Motor neuron (in vitro differentiated cells): ENCODE measurements around the gene TMEM8B. TPM values are rescaled to one million over a fixed set of nuclear protein-coding genes. Genes with fewer than 3 reads are reported as not detected.
"Not testable (repeated sequence)": the region's sequence is repeated elsewhere in the genome, so short reads cannot be mapped to it uniquely, and the experiment has no call there.

Experiments
- ATAC-seq, 8 experiments: fragments of 200-7000 bp; cut with Tn5 transposase; replicated peaks in 6 of 8; 2 replicates each; pipeline ENCODE4 v1.8.0; 2021; ENCODE audit warnings: mild to moderate bottlenecking in 8 of 8, moderate library complexity in 8 of 8
- H3K27ac ChIP-seq, 2 donors: fragments of 250-450 bp; sonication (Bioruptor Pico); 2 replicates each; pipeline ENCODE4 v1.9.0; 2021; ENCODE audit warnings: antibody characterized with exemption in 2 of 2, mild to moderate bottlenecking in 2 of 2, moderate library complexity in 1 of 2
- H3K4me1 ChIP-seq, 2 donors: fragments of 250-450 bp; sonication (Bioruptor Pico); replicated peaks in 1 of 2; 2 replicates each; pipeline ENCODE4 v1.6.1; 2021; ENCODE audit warnings: antibody characterized with exemption in 2 of 2, mild to moderate bottlenecking in 2 of 2, moderate library complexity in 1 of 2
- H3K4me3 ChIP-seq, 5 donors: fragments of 250-450 bp; sonication (Bioruptor Pico); 2 replicates each; pipeline ENCODE4 v1.9.0; 2021; ENCODE audit warnings: antibody characterized with exemption in 5 of 5, mild to moderate bottlenecking in 5 of 5, moderate library complexity in 4 of 5
- WGBS, 10 experiments: fragments of 450-650 bp; shearing (Covaris generic); methylation state at CpG; one replicate each; pipeline ENCODE4 v1.0.0; 2022; 5-methylcytosine and 5-hydroxymethylcytosine counted together
- in situ Hi-C, 9 experiments: fragments of 400-800 bp; cut with MboI; loops; one replicate each; pipeline ENCODE4 v1.15.0; 2021; ENCODE audit warnings: low sequenced_read_pairs in 9 of 9, low pct_unique_long_range_greater_than_20kb in 2 of 9; ENCODE audit not compliant: unreplicated experiment in 9 of 9
- total RNA-seq, 8 experiments: library from RNA; unstranded; fragments of 300-600 nt; gene quantifications; 2 replicates each; pipeline versions ENCODE4 v1.2.3 to v1.2.4, GENCODE V29; 2022

TMEM8B gene
- total RNA-seq, 8 experiments from 2014 or later: 2.4 to 17.0 (median 13.2) TPM

DNA sequence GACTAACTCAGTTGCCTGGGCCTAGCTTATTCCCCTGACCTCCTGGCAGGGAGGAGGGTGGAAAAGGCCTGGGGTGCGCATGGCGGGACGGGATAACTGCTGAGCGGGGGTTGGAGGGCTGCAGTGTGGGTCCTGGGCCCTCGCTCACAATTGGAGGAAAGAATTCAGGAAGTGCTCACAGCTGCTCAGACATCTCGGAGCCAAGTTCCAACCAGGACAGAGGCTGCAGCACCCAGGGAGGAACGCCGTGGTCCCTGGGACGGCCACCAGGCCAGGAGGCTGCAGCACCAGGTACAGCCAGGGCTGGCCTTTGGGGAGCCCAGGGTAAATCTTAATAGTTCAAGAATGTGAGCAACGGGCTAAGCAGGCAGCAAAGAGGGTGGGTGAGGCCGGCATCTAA lies 80.2 kb downstream of the TMEM8B start, which contains the start of gene SPAAR:
TSS of gene SPAAR (plus strand) at position 217 of the 400 bp plus-strand sequence. CDS start 974 bp downstream, outside the sequence.
- 92 to 100% (median 93%) methylated on average over 1 to 6 of the region's 11 CpGs; no CpG with 5 or more reads in 7 of the 10 experiments for WGBS, 10 experiments
- Histone ChIP-seq H3K27ac (peak within 1 kb of the TSS; percentile 22 to 63), H3K4me3 (no peak within 1 kb of the TSS), H3K4me1 (peaks cover 15 to 23% of the 10 kb centered on the region in 2 donors)
- no peak for ATAC-seq
- in situ Hi-C loops: loop anchor here in 1 of 9 experiments (10.0 kb wide), 1 partner anchor 116 kb away; no protein-coding TSS in a partner anchor

- Histone ChIP-seq H3K4me1 (peaks cover 15 to 27% of the 10 kb centered on the region in 2 donors), H3K4me3 (no peak overlapping the region), H3K27ac (no peak overlapping the region)
- in situ Hi-C loops: loop anchor here in 1 of 9 experiments (10.0 kb wide), 1 partner anchor 115 kb away; no protein-coding TSS in a partner anchor
- 80 to 100% (median 91%) methylated on average over 1 to 12 of the region's 34 CpGs; no CpG with 5 or more reads in 3 of the 10 experiments for WGBS, 10 experiments
- ATAC-seq: no peak
Observed at GRCh38 chr9:35909687-35910612, 80.9 kb downstream of the TMEM8B start.

DNA sequence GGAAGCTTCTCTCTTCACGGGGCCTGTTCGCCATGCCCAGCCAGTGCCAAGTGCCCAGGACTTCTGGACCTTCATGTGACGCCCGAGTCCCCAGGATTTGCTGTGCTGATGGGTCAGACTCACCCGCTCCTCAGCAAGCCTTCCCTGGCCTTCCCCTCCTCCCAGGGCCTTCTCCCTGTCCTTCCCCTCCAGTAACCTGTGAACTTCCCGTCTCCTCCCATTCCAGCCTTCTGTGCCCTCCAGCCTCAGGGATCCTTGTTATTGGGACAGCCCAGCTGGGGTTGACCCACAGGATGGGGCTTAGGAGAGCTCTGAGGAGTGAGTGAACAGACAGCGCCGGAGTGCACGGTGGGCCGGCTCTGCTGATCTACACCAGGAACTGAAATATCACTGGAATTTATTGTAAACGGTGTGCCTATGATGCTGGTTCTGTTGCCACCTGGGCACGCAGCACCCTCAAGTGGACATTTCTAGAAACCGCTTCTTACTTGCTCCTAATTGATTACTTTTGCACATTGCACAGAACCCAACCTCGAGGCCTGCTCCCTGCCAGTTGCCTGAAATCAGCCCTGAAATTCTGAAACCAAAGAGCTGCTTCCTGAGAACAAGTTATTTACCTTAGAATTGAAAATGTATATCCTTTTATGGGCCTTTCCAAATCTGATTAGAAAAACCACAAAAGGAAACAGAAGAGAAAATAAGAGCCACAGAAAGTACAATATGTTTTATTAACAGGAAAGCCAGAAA lies 81.8 kb downstream of the TMEM8B start:
- Histone ChIP-seq H3K27ac (no peak overlapping the region), H3K4me1 (peaks cover 15 to 27% of the 10 kb centered on the region in 2 donors), H3K4me3 (no peak overlapping the region)
- in situ Hi-C loops: no loop called here
- ATAC-seq: peak in 1 of 8 experiments; percentile 20
- 17 to 81% (median 51%) methylated on average over 1 to 8 of the region's 14 CpGs; no CpG with 5 or more reads in 2 of the 10 experiments for WGBS, 10 experiments

DNA sequence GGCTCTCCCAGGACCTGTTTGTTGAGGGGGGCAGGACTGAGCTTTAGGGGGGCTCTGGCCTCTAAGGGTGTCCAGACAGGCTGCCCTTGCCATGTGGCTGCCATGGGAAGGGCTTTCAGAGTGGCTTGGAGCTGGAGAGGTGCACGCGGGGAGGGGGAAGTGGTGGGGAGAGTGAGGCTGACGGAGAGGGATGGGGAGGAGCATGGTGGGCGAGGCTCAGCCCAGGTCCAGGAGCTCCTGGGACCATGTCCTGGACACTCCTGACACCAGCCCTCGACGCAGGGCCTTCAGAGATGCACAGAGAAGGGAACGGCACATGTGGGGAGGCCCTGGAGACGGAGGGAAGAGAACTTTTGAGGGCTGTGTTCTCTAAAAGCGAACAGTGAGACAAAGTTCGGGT lies 82.7 kb downstream of the TMEM8B start:
- WGBS, 10 experiments: 81 to 100% (median 100%) methylated on average over 1 to 4 of the region's 10 CpGs; no CpG with 5 or more reads in 7 of the 10 experiments
- in situ Hi-C loops: no loop called here
- H3K4me3 ChIP-seq: no peak overlapping the region
- peaks cover 15 to 25% of the 10 kb centered on the region in 2 donors for H3K4me1 ChIP-seq
- no peak for ATAC-seq
- H3K27ac ChIP-seq: no peak overlapping the region

DNA sequence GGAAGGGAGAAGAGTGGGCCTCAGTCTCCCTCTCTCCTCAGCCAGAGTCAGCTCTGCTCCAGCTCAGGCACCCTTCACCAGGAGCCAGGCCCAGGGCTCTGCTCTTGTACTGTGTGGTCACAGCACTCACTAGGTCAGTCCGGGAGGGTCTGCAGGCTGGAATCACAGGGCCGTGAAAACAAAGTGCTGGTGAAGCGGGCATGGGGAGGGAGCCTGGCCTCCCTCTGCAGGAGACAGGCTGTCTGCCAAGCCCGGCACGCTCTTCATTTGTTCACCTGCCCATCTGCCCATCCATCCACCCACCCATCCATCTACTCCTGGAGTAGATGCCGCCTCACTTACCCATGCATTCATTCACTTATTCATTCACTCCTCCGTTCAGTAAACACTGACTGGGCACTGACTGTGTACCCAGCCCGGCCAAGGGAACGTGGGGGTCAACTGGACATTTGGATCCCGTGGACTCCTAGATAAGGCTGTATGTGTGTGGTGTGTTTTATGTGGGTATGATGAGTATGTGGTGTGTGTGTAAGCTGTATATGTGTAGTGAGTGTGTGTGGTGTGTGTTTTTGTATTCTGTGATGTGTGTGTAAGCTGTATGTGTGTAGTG lies 83.9 kb downstream of the TMEM8B start:
- peak in 1 of 8 experiments; percentile 16 for ATAC-seq
- 68 to 93% (median 83%) methylated on average over 3 to 5 of the region's 10 CpGs; no CpG with 5 or more reads in 6 of the 10 experiments for WGBS, 10 experiments
- Histone ChIP-seq H3K27ac (no peak overlapping the region), H3K4me1 (peaks cover 7 to 13% of the 10 kb centered on the region in 2 donors), H3K4me3 (no peak overlapping the region)
- in situ Hi-C loops: no loop called here

DNA sequence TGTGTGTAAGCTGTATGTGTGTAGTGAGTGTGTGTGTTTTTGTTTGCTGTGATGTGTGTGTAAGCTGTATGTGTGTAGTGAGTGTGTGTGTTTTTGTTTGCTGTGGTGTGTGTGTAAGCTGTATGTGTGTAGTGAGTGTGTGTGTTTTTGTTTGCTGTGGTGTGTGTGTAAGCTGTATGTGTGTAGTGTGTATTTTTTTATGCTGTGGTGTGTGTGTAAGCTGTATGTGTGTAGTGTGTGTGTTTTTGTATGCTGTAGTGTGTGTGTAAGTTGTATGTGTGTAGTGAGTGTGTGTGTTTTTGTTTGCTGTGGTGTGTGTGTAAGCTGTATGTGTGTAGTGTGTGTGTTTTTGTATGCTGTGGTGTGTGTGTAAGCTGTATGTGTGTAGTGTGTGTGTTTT lies 84.4 kb downstream of the TMEM8B start:
- in situ Hi-C loops, ATAC-seq, H3K27ac ChIP-seq, H3K4me3 ChIP-seq, H3K4me1 ChIP-seq: not testable (repeated sequence)

DNA sequence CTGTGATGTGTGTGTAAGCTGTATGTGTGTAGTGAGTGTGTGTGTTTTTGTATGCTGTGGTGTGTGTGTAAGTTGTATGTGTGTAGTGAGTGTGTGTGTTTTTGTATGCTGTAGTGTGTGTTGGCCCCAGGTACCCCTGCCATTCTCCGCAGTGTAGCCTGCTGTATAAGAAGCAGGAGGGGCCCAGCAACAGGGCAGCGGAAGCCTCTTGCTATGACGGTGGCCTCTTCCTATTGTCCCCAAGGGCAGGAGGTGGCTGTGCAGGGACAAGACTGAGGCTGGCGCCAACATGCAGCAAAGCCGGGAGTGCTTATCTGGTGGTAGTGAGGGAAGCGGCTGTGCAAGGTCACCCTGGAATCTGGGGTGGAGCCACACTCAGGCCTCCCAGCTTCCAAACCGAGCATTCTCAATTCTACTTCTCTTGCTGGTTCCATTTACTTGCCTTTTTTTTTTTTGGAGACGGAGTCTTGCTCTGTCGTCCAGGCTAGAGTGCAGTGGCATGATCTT lies 85.3 kb downstream of the TMEM8B start:
- Histone ChIP-seq H3K4me3 (no peak overlapping the region), H3K27ac (no peak overlapping the region), H3K4me1 (peaks cover 0 to 4% of the 10 kb centered on the region in 2 donors)
- WGBS, 10 experiments: 8 to 88% (median 65%) methylated on average over 1 to 6 of the region's 9 CpGs; no CpG with 5 or more reads in 5 of the 10 experiments
- in situ Hi-C loops: no loop called here
- peak; percentile 22 to 97 (median 90) for ATAC-seq

Other genes starting within 250 kb of the TMEM8B start
- gene TESK1, start 224.0 kb upstream of the TMEM8B start, total RNA-seq: 10 to 100 TPM; 15.9 to 30.6 (median 23.0) TPM
- 1 to 10 TPM in 5 of 8 experiments, under 1 TPM in 3; 0.50 to 3.8 (median 1.3) TPM for gene CD72, start 210.8 kb upstream of the TMEM8B start, total RNA-seq
- gene SIT1, start 178.3 kb upstream of the TMEM8B start, total RNA-seq: under 1 TPM in 3 of 8 experiments, not detected in 5; 0.36 to 0.62 (median 0.46) TPM
- gene RMRP, start 171.2 kb upstream of the TMEM8B start, total RNA-seq: over 10,000 TPM; 12,611 to 65,418 (median 21,607) TPM
- 10 to 100 TPM in 5 of 8 experiments, 1 to 10 TPM in 3; 4.3 to 26.4 (median 18.8) TPM for gene CCDC107, start 170.9 kb upstream of the TMEM8B start, total RNA-seq
- 1 to 10 TPM in 6 of 8 experiments, under 1 TPM in 2; 0.41 to 7.2 (median 3.0) TPM for gene ARHGEF39, start 164.0 kb upstream of the TMEM8B start, total RNA-seq
- 1 to 10 TPM in 1 of 8 experiments, under 1 TPM in 2, not detected in 5; 0.60 to 1.8 (median 0.87) TPM for gene CA9, start 155.3 kb upstream of the TMEM8B start, total RNA-seq
- gene TPM2, start 139.3 kb upstream of the TMEM8B start, total RNA-seq: 100 to 1,000 TPM in 2 of 8 experiments, 10 to 100 TPM in 3, 1 to 10 TPM in 3; 6.1 to 470 (median 68.3) TPM
- gene TLN1, start 97.0 kb upstream of the TMEM8B start, total RNA-seq: 100 to 1,000 TPM in 1 of 8 experiments, 10 to 100 TPM in 6, 1 to 10 TPM in 1; 6.9 to 138 (median 44.6) TPM
- 10 to 100 TPM; 24.7 to 77.7 (median 56.2) TPM for gene CREB3, start 96.6 kb upstream of the TMEM8B start, total RNA-seq
- 100 to 1,000 TPM in 1 of 8 experiments, 10 to 100 TPM in 7; 24.5 to 128 (median 53.7) TPM for gene GBA2, start 80.0 kb upstream of the TMEM8B start, total RNA-seq
- gene RGP1, start 79.9 kb upstream of the TMEM8B start, total RNA-seq: 10 to 100 TPM; 11.0 to 31.0 (median 14.4) TPM
- gene MSMP, start 75.0 kb upstream of the TMEM8B start, total RNA-seq: not detected
- gene NPR2, start 37.6 kb upstream of the TMEM8B start, total RNA-seq: 10 to 100 TPM in 5 of 8 experiments, 1 to 10 TPM in 3; 5.5 to 37.8 (median 14.6) TPM
- 10 to 100 TPM in 1 of 8 experiments, 1 to 10 TPM in 6, under 1 TPM in 1; 0.31 to 21.9 (median 2.4) TPM for gene SPAG8, start 17.0 kb upstream of the TMEM8B start, total RNA-seq
- gene HINT2, start 14.2 kb upstream of the TMEM8B start, total RNA-seq: 10 to 100 TPM; 30.5 to 62.8 (median 42.9) TPM
- gene FAM221B, start 496 bp upstream of the TMEM8B start, total RNA-seq: under 1 TPM; 0.07 to 0.76 (median 0.25) TPM
- under 1 TPM in 4 of 8 experiments, not detected in 4; 0.27 to 0.97 (median 0.40) TPM for gene OR13J1, start 41.2 kb downstream of the TMEM8B start, total RNA-seq
- 1 to 10 TPM in 4 of 8 experiments, under 1 TPM in 3, not detected in 1; 0.27 to 1.8 (median 1.0) TPM for gene HRCT1, start 77.0 kb downstream of the TMEM8B start, total RNA-seq
- gene SPAAR, start 80.3 kb downstream of the TMEM8B start, total RNA-seq: under 1 TPM in 5 of 8 experiments, not detected in 3; 0.11 to 0.91 (median 0.25) TPM
- 1 to 10 TPM in 1 of 8 experiments, under 1 TPM in 4, not detected in 3; 0.31 to 3.5 (median 0.40) TPM for gene OR2S2, start 128.9 kb downstream of the TMEM8B start, total RNA-seq
- gene RECK, start 207.7 kb downstream of the TMEM8B start, total RNA-seq: 10 to 100 TPM in 4 of 8 experiments, 1 to 10 TPM in 4; 3.9 to 42.2 (median 8.0) TPM